ENCODE data around the gene ADAM33. TPM values are rescaled to one million over a fixed set of nuclear protein-coding genes. Genes with fewer than 3 reads are reported as not detected.

The ADAM33 gene
- total RNA-seq, 1 experiment from 2014 or later = not detected

DNA sequence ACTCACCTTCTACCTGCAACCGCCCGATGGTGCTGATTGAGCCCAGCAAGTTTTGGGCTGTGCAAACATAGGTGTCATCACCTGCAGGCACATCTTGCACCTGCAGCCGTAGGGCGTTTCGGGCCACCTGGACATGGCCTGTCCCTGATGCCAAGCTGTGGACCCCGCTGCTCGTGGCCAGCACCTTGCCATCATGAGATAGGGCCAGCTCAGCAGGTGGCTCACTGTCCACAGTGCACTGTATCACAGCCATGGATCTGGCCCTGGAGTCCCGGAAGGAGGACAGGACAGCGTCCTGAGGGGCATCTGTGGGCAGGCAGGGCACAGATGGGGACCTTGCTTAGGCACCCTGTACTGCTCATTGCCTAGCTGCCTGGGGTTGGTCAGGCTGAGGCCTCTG lies 10.1 kb upstream of the ADAM33 start:
- Histone ChIP-seq H3K27ac (ENCODE audit: low read depth, low read length) (no peak overlapping the region), H3K79me2 (ENCODE audit: insufficient read depth, low read length) (no peaks in the 10 kb centered on the region), H3K36me3 (ENCODE audit: control insufficient read depth in 1 of 2, insufficient read depth in 2 of 2, low read length in 2 of 2) (no peaks in the 10 kb centered on the region), H3K27me3 (ENCODE audit: insufficient read depth, low read length) (no peaks in the 10 kb centered on the region), H3K9me3 (ENCODE audit: control insufficient read depth in 1 of 2, insufficient read depth in 1 of 2, low read depth in 1 of 2, low read length in 2 of 2) (no peaks in the 10 kb centered on the region; a peak in 1 of 4 replicates), H3K4me2 (ENCODE audit: low read length) (no peak overlapping the region), H3K4me3 (replicated peaks in 1 of 2; ENCODE audit: low read depth in 1 of 2, low read length in 2 of 2) (no peak overlapping the region), H3K4me1 (ENCODE audit: control insufficient read depth in 1 of 2, insufficient read depth in 2 of 2, low read length in 2 of 2) (peaks cover 0 to 4% of the 10 kb centered on the region in 2 experiments; a peak in 1 of 4 replicates), H2AFZ (ENCODE audit: low read depth, low read length, poor library complexity, severe bottlenecking) (no peak overlapping the region), H4K20me1 (ENCODE audit: insufficient read depth) (no peaks in the 10 kb centered on the region), H3K9me2 (ENCODE audit: insufficient read depth) (no peaks in the 10 kb centered on the region), H3K9ac (ENCODE audit: low read length) (no peak overlapping the region)
- TF ChIP-seq, protein P1, sequence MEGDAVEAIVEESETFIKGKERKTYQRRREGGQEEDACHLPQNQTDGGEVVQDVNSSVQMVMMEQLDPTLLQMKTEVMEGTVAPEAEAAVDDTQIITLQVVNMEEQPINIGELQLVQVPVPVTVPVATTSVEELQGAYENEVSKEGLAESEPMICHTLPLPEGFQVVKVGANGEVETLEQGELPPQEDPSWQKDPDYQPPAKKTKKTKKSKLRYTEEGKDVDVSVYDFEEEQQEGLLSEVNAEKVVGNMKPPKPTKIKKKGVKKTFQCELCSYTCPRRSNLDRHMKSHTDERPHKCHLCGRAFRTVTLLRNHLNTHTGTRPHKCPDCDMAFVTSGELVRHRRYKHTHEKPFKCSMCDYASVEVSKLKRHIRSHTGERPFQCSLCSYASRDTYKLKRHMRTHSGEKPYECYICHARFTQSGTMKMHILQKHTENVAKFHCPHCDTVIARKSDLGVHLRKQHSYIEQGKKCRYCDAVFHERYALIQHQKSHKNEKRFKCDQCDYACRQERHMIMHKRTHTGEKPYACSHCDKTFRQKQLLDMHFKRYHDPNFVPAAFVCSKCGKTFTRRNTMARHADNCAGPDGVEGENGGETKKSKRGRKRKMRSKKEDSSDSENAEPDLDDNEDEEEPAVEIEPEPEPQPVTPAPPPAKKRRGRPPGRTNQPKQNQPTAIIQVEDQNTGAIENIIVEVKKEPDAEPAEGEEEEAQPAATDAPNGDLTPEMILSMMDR (IDR thresholded peaks at IDR 0.05 in 2 of 3, conservative IDR thresholded peaks at IDR 0.05 in 1 of 3; ENCODE audit: borderline replicate concordance in 1 of 3, insufficient read depth in 1 of 3, low read depth in 2 of 3, low read length in 2 of 3) = no peak
- TF ChIP-seq CBX3 (IDR thresholded peaks at IDR 0.05; ENCODE audit: low read depth) (no peak), FOSL1 (IDR thresholded peaks at IDR 0.05; ENCODE audit: low read depth) (no peak), EZH2 (IDR thresholded peaks at IDR 0.05) (no peak), CEBPB (IDR thresholded peaks at IDR 0.05; ENCODE audit: low read depth) (no peak), JUND (IDR thresholded peaks at IDR 0.05) (no peak), YY1 (IDR thresholded peaks at IDR 0.05; ENCODE audit: extremely low read depth, insufficient replicate concordance, low read depth, low read length) (no peak), SIN3A (IDR thresholded peaks at IDR 0.05; ENCODE audit: low read depth) (no peak), ZFX (IDR thresholded peaks at IDR 0.05) (no peak), ZNF274 (IDR thresholded peaks at IDR 0.05; ENCODE audit: low read depth, low read length) (no peak), TCF7L2 (IDR thresholded peaks at IDR 0.05; ENCODE audit: borderline replicate concordance, extremely low read depth, insufficient read depth, insufficient read length) (no peak), RAD21 (IDR thresholded peaks at IDR 0.05; ENCODE audit: low read depth) (no peak), POLR2AphosphoS5 (IDR thresholded peaks at IDR 0.05; ENCODE audit: low read depth, low read length) (no peak), EGR1 (IDR thresholded peaks at IDR 0.05; ENCODE audit: low read depth) (no peak)
- TF ChIP-seq, protein P2, sequence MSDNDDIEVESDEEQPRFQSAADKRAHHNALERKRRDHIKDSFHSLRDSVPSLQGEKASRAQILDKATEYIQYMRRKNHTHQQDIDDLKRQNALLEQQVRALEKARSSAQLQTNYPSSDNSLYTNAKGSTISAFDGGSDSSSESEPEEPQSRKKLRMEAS (IDR thresholded peaks at IDR 0.05) = no peak
- TF ChIP-seq, protein P3, sequence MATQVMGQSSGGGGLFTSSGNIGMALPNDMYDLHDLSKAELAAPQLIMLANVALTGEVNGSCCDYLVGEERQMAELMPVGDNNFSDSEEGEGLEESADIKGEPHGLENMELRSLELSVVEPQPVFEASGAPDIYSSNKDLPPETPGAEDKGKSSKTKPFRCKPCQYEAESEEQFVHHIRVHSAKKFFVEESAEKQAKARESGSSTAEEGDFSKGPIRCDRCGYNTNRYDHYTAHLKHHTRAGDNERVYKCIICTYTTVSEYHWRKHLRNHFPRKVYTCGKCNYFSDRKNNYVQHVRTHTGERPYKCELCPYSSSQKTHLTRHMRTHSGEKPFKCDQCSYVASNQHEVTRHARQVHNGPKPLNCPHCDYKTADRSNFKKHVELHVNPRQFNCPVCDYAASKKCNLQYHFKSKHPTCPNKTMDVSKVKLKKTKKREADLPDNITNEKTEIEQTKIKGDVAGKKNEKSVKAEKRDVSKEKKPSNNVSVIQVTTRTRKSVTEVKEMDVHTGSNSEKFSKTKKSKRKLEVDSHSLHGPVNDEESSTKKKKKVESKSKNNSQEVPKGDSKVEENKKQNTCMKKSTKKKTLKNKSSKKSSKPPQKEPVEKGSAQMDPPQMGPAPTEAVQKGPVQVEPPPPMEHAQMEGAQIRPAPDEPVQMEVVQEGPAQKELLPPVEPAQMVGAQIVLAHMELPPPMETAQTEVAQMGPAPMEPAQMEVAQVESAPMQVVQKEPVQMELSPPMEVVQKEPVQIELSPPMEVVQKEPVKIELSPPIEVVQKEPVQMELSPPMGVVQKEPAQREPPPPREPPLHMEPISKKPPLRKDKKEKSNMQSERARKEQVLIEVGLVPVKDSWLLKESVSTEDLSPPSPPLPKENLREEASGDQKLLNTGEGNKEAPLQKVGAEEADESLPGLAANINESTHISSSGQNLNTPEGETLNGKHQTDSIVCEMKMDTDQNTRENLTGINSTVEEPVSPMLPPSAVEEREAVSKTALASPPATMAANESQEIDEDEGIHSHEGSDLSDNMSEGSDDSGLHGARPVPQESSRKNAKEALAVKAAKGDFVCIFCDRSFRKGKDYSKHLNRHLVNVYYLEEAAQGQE (IDR thresholded peaks at IDR 0.05; ENCODE audit: low read depth) = no peak
- TF ChIP-seq, protein P4, sequence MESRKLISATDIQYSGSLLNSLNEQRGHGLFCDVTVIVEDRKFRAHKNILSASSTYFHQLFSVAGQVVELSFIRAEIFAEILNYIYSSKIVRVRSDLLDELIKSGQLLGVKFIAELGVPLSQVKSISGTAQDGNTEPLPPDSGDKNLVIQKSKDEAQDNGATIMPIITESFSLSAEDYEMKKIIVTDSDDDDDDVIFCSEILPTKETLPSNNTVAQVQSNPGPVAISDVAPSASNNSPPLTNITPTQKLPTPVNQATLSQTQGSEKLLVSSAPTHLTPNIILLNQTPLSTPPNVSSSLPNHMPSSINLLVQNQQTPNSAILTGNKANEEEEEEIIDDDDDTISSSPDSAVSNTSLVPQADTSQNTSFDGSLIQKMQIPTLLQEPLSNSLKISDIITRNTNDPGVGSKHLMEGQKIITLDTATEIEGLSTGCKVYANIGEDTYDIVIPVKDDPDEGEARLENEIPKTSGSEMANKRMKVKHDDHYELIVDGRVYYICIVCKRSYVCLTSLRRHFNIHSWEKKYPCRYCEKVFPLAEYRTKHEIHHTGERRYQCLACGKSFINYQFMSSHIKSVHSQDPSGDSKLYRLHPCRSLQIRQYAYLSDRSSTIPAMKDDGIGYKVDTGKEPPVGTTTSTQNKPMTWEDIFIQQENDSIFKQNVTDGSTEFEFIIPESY (IDR thresholded peaks at IDR 0.05; ENCODE audit: extremely low read depth, insufficient replicate concordance, low read length) = no peak
- TF ChIP-seq, protein P5, sequence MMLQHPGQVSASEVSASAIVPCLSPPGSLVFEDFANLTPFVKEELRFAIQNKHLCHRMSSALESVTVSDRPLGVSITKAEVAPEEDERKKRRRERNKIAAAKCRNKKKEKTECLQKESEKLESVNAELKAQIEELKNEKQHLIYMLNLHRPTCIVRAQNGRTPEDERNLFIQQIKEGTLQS (IDR thresholded peaks at IDR 0.05) = no peak
- intact Hi-C loops (cut with micrococcal nuclease) = no loop called here
- no TSS peak for BruUV-seq (replicated peaks)
- ATAC-seq (no peak), DNase-seq (ENCODE audit: low read depth, low spot score) (no peak)
- POLR2A ChIA-PET = no interaction called here
- RAD21 ChIA-PET (ENCODE audit: low non-redundant PET in 1 of 2, low total read pairs in 2 of 2, uncharacterized antibody in 2 of 2, unreplicated experiment in 2 of 2) = no interaction called here
- CTCF ChIA-PET = no interaction called here

Measured in HCT116 (cell line).